ENCODE measurements around the gene PGM5.

The PGM5 gene

GRCh38 chr9:68513981-68514380 lies 157.6 kb downstream of the PGM5 start:
- no peak for TF ChIP-seq REST (IDR thresholded peaks at IDR 0.05; ENCODE audit: insufficient read depth in 1 of 2, low read depth in 2 of 2, low read length in 2 of 2)

- TF ChIP-seq FOXP2 (optimal IDR thresholded peaks at IDR 0.05; ENCODE audit: borderline replicate concordance, extremely low read depth, extremely low read length, insufficient read depth) (no peak), POLR2AphosphoS5 (IDR thresholded peaks at IDR 0.05; ENCODE audit: low read depth, low read length) (no peak), SIN3A (IDR thresholded peaks at IDR 0.05; ENCODE audit: borderline replicate concordance, insufficient read depth, low read length) (no peak), REST (IDR thresholded peaks at IDR 0.05; ENCODE audit: insufficient read depth in 1 of 2, low read depth in 2 of 2, low read length in 2 of 2) (no peak)
Measured at GRCh38 chr9:68515326-68516017, 159.1 kb downstream of the PGM5 start.

GRCh38 chr9:68522131-68522530 lies 165.7 kb downstream of the PGM5 start:
- TF ChIP-seq REST (IDR thresholded peaks at IDR 0.05; ENCODE audit: insufficient read depth in 1 of 2, low read depth in 2 of 2, low read length in 2 of 2): no peak
- TF ChIP-seq SIN3A (IDR thresholded peaks at IDR 0.05; ENCODE audit: borderline replicate concordance, insufficient read depth, low read length): no peak
- no peak for TF ChIP-seq POLR2AphosphoS5 (IDR thresholded peaks at IDR 0.05; ENCODE audit: low read depth, low read length)
- no peak for TF ChIP-seq TAF1 (IDR thresholded peaks at IDR 0.05; ENCODE audit: borderline replicate concordance, insufficient read depth, low read length)
- TF ChIP-seq FOXP2 (optimal IDR thresholded peaks at IDR 0.05; ENCODE audit: borderline replicate concordance, extremely low read depth, extremely low read length, insufficient read depth): no peak

- no peak for TF ChIP-seq FOXP2 (optimal IDR thresholded peaks at IDR 0.05; ENCODE audit: borderline replicate concordance, extremely low read depth, extremely low read length, insufficient read depth)
- TF ChIP-seq POLR2AphosphoS5 (IDR thresholded peaks at IDR 0.05; ENCODE audit: low read depth, low read length): no peak
- TF ChIP-seq TAF1 (IDR thresholded peaks at IDR 0.05; ENCODE audit: borderline replicate concordance, insufficient read depth, low read length): no peak
- no peak for TF ChIP-seq SIN3A (IDR thresholded peaks at IDR 0.05; ENCODE audit: borderline replicate concordance, insufficient read depth, low read length)
- no peak for TF ChIP-seq REST (IDR thresholded peaks at IDR 0.05; ENCODE audit: insufficient read depth in 1 of 2, low read depth in 2 of 2, low read length in 2 of 2)
Measured at GRCh38 chr9:68522954-68523353, 166.5 kb downstream of the PGM5 start.

- TF ChIP-seq SIN3A (IDR thresholded peaks at IDR 0.05; ENCODE audit: borderline replicate concordance, insufficient read depth, low read length) (no peak), POLR2AphosphoS5 (IDR thresholded peaks at IDR 0.05; ENCODE audit: low read depth, low read length) (no peak), REST (IDR thresholded peaks at IDR 0.05; ENCODE audit: insufficient read depth in 1 of 2, low read depth in 2 of 2, low read length in 2 of 2) (no peak), TAF1 (IDR thresholded peaks at IDR 0.05; ENCODE audit: borderline replicate concordance, insufficient read depth, low read length) (no peak), FOXP2 (optimal IDR thresholded peaks at IDR 0.05; ENCODE audit: borderline replicate concordance, extremely low read depth, extremely low read length, insufficient read depth) (no peak)
Measured at GRCh38 chr9:68523367-68523936, 167.0 kb downstream of the PGM5 start.

Data from PFSK-1 (cell line).